GM13977 (cell line): ENCODE results near the gene CPE.
A peak's percentile ranks its signal among the peaks of the same experiment; 100 is the strongest.

Experiments
- DNase-seq: peaks from one replicate; pipeline ENCODE4 v3.0.0; 2012; ENCODE audit warnings: low spot score
- CTCF ChIP-seq: IDR thresholded peaks from 2 replicates; pipeline ENCODE4 v1.5.1; 2012; ENCODE audit warnings: mild to moderate bottlenecking, control low read depth; ENCODE audit not compliant: insufficient read depth; ENCODE audit errors: extremely low read depth, missing control alignments
- in situ Hi-C: fragments of 300-500 bp; cut with MboI; formaldehyde crosslinking; loops from one replicate; pipeline ENCODE4 v1.12.0; 2022; ENCODE audit warnings: low sequenced_read_pairs, low pct_unique_long_range_greater_than_20kb, mixed read lengths, inconsistent platforms; ENCODE audit not compliant: unreplicated experiment

Gene CPE

DNA sequence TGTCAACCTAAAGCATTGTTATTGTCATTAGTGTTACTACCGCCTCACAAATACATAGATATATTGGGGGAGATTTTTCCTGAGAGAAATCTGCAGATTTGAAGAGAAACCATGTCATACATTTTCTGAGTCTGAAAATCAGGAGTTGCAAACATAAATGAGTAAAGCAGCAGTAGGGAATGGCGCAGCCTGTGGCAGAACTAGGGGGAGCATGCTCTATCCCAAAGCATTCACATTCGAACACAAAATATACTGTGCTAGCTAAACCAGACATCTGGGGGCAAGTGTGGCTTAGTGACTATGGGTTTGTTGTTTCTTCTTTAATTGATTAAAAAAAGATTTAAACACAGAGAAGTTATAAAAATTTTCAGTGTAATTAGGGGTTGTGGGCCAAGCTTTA, 83.2 kb downstream of the CPE start:
- TF ChIP-seq CTCF = no peak
- in situ Hi-C loops = loop anchor here (5.0 to 25.0 kb wide), 2 partner anchors 340 to 700 kb away; partner anchors contain the start of gene SMIM31
- DNase-seq = no peak

GRCh38 chr4:165464376-165464775, 85.6 kb downstream of the CPE start:
- in situ Hi-C loops = loop anchor here (5.0 to 25.0 kb wide), 2 partner anchors 342 to 702 kb away; partner anchors contain the start of gene SMIM31
- DNase-seq = no peak
- no peak for TF ChIP-seq CTCF

DNA sequence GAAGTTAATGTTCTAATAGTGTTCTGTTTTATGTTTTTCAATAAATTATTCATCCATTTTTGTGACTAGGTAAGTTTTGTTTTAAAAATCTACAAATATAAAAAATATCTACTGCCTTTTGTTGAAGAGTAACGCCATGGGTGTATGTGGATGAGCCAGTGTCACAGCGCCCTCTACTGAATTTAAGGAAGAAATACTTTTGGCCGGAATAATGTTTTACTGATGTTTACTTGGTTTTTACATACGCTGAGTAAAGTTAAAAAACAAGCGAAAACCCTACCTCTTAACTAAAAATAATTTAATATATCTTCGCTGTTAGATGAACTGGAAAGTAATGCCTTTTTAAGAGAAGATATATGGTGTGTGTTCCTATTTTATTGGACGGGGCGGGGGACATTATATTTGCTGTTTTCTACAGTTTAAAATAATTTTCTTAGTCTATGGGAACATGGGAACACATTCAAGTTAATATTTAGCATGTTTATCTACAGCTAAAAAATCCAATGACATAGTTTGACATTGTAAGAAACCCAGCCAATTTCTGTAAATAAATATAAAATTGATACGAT, 86.1 kb downstream of the CPE start:
- in situ Hi-C loops = loop anchor here (5.0 to 25.0 kb wide), 2 partner anchors 343 to 703 kb away; partner anchors contain the start of gene SMIM31
- peak; percentile 55 for DNase-seq

GRCh38 chr4:165470009-165470408, 91.2 kb downstream of the CPE start:
- in situ Hi-C loops = loop anchor here (25.0 kb wide), 1 partner anchor 708 kb away; the partner anchor contains the start of gene SMIM31
- no peak for TF ChIP-seq CTCF
- no peak for DNase-seq

More for the DNA sequence above, 86.1 kb downstream of the CPE start:
- TF ChIP-seq CTCF = peak; percentile 65

DNA sequence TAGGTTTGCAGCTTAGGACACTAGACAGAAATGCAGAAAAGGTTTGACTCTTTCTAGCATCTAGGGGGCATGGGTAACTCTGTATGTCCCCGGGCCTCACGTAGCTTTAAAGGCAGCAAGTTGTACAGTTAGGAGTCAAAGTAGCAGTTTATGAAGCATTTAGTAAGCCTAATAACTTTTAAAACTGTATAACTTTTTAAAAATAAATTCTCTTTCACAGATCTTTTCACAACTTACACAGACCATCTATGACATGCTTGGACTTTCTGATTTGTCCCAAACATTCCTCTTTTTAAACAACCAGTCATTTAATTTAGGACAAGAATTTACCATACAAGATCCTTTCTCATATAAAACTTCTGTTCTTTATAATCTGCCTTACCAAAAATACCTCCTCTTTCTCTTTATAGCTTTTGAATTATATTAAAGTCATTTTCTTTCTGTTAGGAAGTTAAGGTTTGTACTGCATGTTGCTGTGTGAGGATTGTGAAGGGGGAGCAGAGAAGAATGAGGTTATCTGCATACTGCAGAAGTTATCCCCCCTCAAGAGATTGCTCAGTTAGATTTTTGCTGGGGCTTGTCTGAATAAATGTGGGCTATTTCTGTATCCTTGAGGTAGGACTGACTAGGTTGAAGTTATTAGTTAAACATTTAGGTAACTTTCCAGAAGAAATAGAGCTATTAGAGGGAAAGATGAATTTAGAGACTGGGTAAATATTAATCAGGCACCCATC, 94.3 kb downstream of the CPE start:
- DNase-seq = no peak
- no peak for TF ChIP-seq CTCF
- in situ Hi-C loops = loop anchor here (25.0 kb wide), 1 partner anchor 711 kb away; the partner anchor contains the start of gene SMIM31

- in situ Hi-C loops = loop anchor here (25.0 kb wide), 1 partner anchor 713 kb away; the partner anchor contains the start of gene SMIM31
- DNase-seq = no peak
- no peak for TF ChIP-seq CTCF
Observed at GRCh38 chr4:165474784-165475705, 96.2 kb downstream of the CPE start.
